Panc1 (cell line): ENCODE results near the gene IL16. TPM values are rescaled to one million over a fixed set of nuclear protein-coding genes. Genes with fewer than 3 reads are reported as not detected.

Experiments used
- ATAC-seq: fragments of 200-7000 bp; cut with Tn5 transposase; 2 replicates; pipeline ENCODE4 v1.9.1; 2020; ENCODE audit warnings: mild to moderate bottlenecking, moderate library complexity
- BruUV-seq: library from RNA; stranded (reverse); fragments of 400-500 nt; replicated peaks from 2 replicates; lab custom pipeline; 2021; lab: Mats Ljungman, UMichigan
- CTCF ChIA-PET: fragments of 300-600 bp; sonication (Branson Sonifier 250); formaldehyde crosslinking; loops from one replicate; lab custom pipeline; 2022; ENCODE audit warnings: antibody characterized with exemption; lab: Charles Lee
- POLR2A ChIA-PET: fragments of 300-600 bp; sonication (Branson Sonifier 250); formaldehyde crosslinking; loops from one replicate; lab custom pipeline; 2022; ENCODE audit warnings: antibody characterized with exemption; lab: Charles Lee
- DNase-seq: peaks from one replicate; pipeline ENCODE4 v3.0.0-alpha.2; 2010; ENCODE audit warnings: low read depth, low spot score
- H3K27ac ChIP-seq: 2 replicates; pipeline ENCODE4 v1.5.1; 2011; ENCODE audit warnings: mild to moderate bottlenecking, low read length, inconsistent platforms
- H3K27me3 ChIP-seq: fragments of 200-500 bp; sonication (Bioruptor generic); 2 replicates; pipeline ENCODE4 v1.6.0; 2014; ENCODE audit warnings: low read length, inconsistent platforms; ENCODE audit not compliant: control insufficient read depth, insufficient read depth
- H3K36me3 ChIP-seq: fragments of 200-500 bp; sonication (Bioruptor generic); 2 replicates; pipeline ENCODE4 v1.5.1; 2014; ENCODE audit warnings: inconsistent platforms, mild to moderate bottlenecking, low read length, moderate library complexity; ENCODE audit not compliant: control insufficient read depth, insufficient read depth
- H3K4me1 ChIP-seq: 2 replicates; pipeline ENCODE4 v1.5.1; 2011; ENCODE audit warnings: inconsistent platforms, mild to moderate bottlenecking, low read length, moderate library complexity; ENCODE audit not compliant: control insufficient read depth, insufficient read depth
- H3K4me3 ChIP-seq, 2 experiments: 2 replicates each; pipeline ENCODE4 v1.5.1; 2011 to 2012; ENCODE audit warnings: low read depth in 2 of 2, low read length in 2 of 2, mild to moderate bottlenecking in 2 of 2, inconsistent platforms in 1 of 2, moderate library complexity in 1 of 2
- H3K9me3 ChIP-seq: fragments of 200-500 bp; sonication (Bioruptor generic); 2 replicates; pipeline ENCODE4 v1.5.1; 2014; ENCODE audit warnings: low read depth, mild to moderate bottlenecking, inconsistent platforms, low read length, moderate library complexity; ENCODE audit not compliant: control insufficient read depth, insufficient read depth
- POLR2AphosphoS5 ChIP-seq: IDR thresholded peaks from 2 replicates; pipeline ENCODE4 v1.6.1; 2012; ENCODE audit warnings: mild to moderate bottlenecking, low read depth, low read length, moderate library complexity
- SIN3A ChIP-seq: IDR thresholded peaks from 2 replicates; pipeline ENCODE4 v1.6.1; 2012; ENCODE audit warnings: low read depth, mild to moderate bottlenecking, low read length, moderate library complexity, borderline replicate concordance; ENCODE audit not compliant: insufficient read depth
- TCF7L2 ChIP-seq: IDR thresholded peaks from 2 replicates; pipeline ENCODE4 v1.6.1; 2011; ENCODE audit warnings: mild to moderate bottlenecking, low read depth, low read length, inconsistent platforms
- in situ Hi-C: cut with HindIII; loops from 2 replicates; pipeline ENCODE4 v1.10.0; 2016; ENCODE audit warnings: low sequenced_read_pairs, low pct_unique_long_range_greater_than_20kb
- intact Hi-C: fragments of 100-400 bp; cut with micrococcal nuclease; formaldehyde crosslinking; loops from one replicate; pipeline ENCODE4 v1.10.0; 2022; ENCODE audit not compliant: unreplicated experiment
- total RNA-seq: library from RNA; stranded (reverse); gene quantifications from one replicate; pipeline ENCODE4 v1.2.1, GENCODE V29; 2021; ENCODE audit not compliant: unreplicated experiment
- TF ChIP-seq, protein P1 (sequence below): fragments of 450-650 bp; IDR thresholded peaks from 2 replicates; pipeline ENCODE4 v1.5.1; 2017; ENCODE audit warnings: mild to moderate bottlenecking
- TF ChIP-seq, protein P2 (sequence below), 2 experiments: IDR thresholded peaks; 2 replicates each; pipeline ENCODE4 v1.6.1; 2011 to 2012; ENCODE audit warnings: low read depth in 2 of 2, control low read depth in 1 of 2, low read length in 1 of 2, mild to moderate bottlenecking in 1 of 2, moderate library complexity in 1 of 2; ENCODE audit not compliant: insufficient read depth in 1 of 2

IL16 gene
- total RNA-seq, 1 experiment from 2014 or later: 1.0 TPM

DNA sequence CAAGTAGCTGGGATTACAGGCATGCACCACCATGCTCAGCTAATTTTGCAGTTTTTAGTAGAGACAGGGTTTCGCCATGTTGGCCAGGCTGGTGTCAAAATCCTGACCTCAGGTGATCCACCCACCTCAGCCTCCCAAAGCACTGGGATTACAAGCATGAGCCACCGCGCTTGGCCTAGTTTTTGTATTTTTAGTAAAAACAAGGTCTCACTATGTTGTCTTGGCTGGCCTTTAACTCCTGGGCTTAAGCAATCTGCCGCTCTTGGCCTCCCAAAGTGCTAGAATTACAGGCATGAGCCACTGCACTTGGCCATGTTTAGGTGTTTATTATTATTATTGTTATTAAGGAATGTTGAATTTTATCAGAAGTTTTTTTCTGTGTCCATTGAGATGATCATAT, 14.7 kb downstream of the IL16 start:
- TF ChIP-seq, protein P1, sequence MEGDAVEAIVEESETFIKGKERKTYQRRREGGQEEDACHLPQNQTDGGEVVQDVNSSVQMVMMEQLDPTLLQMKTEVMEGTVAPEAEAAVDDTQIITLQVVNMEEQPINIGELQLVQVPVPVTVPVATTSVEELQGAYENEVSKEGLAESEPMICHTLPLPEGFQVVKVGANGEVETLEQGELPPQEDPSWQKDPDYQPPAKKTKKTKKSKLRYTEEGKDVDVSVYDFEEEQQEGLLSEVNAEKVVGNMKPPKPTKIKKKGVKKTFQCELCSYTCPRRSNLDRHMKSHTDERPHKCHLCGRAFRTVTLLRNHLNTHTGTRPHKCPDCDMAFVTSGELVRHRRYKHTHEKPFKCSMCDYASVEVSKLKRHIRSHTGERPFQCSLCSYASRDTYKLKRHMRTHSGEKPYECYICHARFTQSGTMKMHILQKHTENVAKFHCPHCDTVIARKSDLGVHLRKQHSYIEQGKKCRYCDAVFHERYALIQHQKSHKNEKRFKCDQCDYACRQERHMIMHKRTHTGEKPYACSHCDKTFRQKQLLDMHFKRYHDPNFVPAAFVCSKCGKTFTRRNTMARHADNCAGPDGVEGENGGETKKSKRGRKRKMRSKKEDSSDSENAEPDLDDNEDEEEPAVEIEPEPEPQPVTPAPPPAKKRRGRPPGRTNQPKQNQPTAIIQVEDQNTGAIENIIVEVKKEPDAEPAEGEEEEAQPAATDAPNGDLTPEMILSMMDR: no peak
- TF ChIP-seq, protein P2, sequence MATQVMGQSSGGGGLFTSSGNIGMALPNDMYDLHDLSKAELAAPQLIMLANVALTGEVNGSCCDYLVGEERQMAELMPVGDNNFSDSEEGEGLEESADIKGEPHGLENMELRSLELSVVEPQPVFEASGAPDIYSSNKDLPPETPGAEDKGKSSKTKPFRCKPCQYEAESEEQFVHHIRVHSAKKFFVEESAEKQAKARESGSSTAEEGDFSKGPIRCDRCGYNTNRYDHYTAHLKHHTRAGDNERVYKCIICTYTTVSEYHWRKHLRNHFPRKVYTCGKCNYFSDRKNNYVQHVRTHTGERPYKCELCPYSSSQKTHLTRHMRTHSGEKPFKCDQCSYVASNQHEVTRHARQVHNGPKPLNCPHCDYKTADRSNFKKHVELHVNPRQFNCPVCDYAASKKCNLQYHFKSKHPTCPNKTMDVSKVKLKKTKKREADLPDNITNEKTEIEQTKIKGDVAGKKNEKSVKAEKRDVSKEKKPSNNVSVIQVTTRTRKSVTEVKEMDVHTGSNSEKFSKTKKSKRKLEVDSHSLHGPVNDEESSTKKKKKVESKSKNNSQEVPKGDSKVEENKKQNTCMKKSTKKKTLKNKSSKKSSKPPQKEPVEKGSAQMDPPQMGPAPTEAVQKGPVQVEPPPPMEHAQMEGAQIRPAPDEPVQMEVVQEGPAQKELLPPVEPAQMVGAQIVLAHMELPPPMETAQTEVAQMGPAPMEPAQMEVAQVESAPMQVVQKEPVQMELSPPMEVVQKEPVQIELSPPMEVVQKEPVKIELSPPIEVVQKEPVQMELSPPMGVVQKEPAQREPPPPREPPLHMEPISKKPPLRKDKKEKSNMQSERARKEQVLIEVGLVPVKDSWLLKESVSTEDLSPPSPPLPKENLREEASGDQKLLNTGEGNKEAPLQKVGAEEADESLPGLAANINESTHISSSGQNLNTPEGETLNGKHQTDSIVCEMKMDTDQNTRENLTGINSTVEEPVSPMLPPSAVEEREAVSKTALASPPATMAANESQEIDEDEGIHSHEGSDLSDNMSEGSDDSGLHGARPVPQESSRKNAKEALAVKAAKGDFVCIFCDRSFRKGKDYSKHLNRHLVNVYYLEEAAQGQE (IDR thresholded peaks at IDR 0.05; ENCODE audit: insufficient read depth in 1 of 2, low read depth in 2 of 2, low read length in 1 of 2): no peak
- no peak for TF ChIP-seq SIN3A
- no peak for TF ChIP-seq POLR2AphosphoS5
- TF ChIP-seq TCF7L2: no peak
- no peaks in the 10 kb centered on the region for H3K27me3 ChIP-seq
- no peak for DNase-seq
- H3K4me3 ChIP-seq: no peak overlapping the region
- no peaks in the 10 kb centered on the region for H3K9me3 ChIP-seq
- ChIA-PET POLR2A (no interaction called here), CTCF (no interaction called here)
- intact Hi-C loops (no loop called here), in situ Hi-C loops (no loop called here)
- H3K27ac ChIP-seq: no peak overlapping the region
- no peaks in the 10 kb centered on the region for H3K4me1 ChIP-seq
- no peak for ATAC-seq
- no TSS peak for BruUV-seq
- H3K36me3 ChIP-seq: no peaks in the 10 kb centered on the region

DNA sequence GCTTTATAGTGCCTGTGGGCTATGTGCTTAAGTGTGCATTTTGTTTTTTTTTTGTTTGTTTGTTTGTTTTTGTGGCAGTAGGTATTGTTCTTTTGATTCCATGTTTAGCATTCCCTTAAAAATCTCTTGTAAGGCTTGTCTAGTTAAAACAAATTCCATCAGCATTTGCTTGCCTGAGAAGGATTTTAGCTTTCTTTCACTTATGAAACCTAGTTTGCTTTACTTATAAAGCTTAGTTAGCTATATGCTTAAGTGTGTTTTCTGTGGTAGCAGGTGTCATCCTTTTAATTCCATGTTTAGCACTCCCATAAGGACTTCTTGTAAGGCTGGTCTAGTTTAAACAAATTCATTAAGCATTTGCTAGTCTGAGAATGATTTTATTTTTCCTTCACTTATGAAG, 17.3 kb downstream of the IL16 start:
- H3K4me3 ChIP-seq: no peak overlapping the region
- H3K27me3 ChIP-seq: peaks cover 3% of the 10 kb centered on the region
- DNase-seq (no peak), ATAC-seq (no peak)
- in situ Hi-C loops (no loop called here), intact Hi-C loops (no loop called here)
- POLR2A ChIA-PET: interaction anchor here (0.5 kb wide), 1 partner anchor 132 kb away, joined by 8 read pairs; no protein-coding TSS in a partner anchor
- TF ChIP-seq POLR2AphosphoS5 (no peak), TCF7L2 (no peak), SIN3A (no peak)
- TF ChIP-seq, protein P2 (IDR thresholded peaks at IDR 0.05; ENCODE audit: insufficient read depth in 1 of 2, low read depth in 2 of 2, low read length in 1 of 2): no peak
- TF ChIP-seq, protein P1: no peak
- no peaks in the 10 kb centered on the region for H3K36me3 ChIP-seq
- no peak overlapping the region for H3K27ac ChIP-seq
- no TSS peak for BruUV-seq
- no peaks in the 10 kb centered on the region for H3K4me1 ChIP-seq
- CTCF ChIA-PET: no interaction called here
- H3K9me3 ChIP-seq: no peaks in the 10 kb centered on the region
